ENCODE measurements around the gene CTNNA3.

DNA sequence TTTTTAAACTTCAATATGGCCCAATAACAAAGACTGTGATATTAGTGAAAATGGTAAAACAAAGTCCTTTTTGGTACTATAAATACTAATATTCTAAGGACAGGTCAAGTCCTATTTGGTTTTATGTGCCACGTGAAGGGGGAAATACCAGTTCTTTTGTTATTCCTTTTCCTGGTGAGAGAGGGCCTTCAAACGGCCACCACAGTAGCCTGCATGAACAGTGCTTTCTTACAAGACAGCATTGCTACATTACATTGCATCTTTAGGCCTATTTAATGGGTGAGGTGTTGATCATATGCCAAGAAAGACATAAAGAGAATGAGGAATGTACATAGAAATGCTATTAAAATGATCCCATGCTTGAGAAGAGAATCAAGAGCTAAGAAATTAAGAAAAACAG, 555.4 kb downstream of the CTNNA3 start:
- TF ChIP-seq, protein P1, sequence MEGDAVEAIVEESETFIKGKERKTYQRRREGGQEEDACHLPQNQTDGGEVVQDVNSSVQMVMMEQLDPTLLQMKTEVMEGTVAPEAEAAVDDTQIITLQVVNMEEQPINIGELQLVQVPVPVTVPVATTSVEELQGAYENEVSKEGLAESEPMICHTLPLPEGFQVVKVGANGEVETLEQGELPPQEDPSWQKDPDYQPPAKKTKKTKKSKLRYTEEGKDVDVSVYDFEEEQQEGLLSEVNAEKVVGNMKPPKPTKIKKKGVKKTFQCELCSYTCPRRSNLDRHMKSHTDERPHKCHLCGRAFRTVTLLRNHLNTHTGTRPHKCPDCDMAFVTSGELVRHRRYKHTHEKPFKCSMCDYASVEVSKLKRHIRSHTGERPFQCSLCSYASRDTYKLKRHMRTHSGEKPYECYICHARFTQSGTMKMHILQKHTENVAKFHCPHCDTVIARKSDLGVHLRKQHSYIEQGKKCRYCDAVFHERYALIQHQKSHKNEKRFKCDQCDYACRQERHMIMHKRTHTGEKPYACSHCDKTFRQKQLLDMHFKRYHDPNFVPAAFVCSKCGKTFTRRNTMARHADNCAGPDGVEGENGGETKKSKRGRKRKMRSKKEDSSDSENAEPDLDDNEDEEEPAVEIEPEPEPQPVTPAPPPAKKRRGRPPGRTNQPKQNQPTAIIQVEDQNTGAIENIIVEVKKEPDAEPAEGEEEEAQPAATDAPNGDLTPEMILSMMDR (conservative IDR thresholded peaks at IDR 0.05; ENCODE audit: low read length): no peak
- TF ChIP-seq EZH2phosphoT487 (IDR thresholded peaks at IDR 0.05; ENCODE audit: borderline replicate concordance): no peak
